GM19455 (cell line): Measurements from ENCODE around the gene IZUMO4.

ENCODE experiments used
- ATAC-seq: cut with Tn5 transposase; IDR thresholded peaks from one replicate; pipeline ENCODE4 v1.9.1; 2021; ENCODE audit not compliant: unreplicated experiment

Gene IZUMO4

DNA sequence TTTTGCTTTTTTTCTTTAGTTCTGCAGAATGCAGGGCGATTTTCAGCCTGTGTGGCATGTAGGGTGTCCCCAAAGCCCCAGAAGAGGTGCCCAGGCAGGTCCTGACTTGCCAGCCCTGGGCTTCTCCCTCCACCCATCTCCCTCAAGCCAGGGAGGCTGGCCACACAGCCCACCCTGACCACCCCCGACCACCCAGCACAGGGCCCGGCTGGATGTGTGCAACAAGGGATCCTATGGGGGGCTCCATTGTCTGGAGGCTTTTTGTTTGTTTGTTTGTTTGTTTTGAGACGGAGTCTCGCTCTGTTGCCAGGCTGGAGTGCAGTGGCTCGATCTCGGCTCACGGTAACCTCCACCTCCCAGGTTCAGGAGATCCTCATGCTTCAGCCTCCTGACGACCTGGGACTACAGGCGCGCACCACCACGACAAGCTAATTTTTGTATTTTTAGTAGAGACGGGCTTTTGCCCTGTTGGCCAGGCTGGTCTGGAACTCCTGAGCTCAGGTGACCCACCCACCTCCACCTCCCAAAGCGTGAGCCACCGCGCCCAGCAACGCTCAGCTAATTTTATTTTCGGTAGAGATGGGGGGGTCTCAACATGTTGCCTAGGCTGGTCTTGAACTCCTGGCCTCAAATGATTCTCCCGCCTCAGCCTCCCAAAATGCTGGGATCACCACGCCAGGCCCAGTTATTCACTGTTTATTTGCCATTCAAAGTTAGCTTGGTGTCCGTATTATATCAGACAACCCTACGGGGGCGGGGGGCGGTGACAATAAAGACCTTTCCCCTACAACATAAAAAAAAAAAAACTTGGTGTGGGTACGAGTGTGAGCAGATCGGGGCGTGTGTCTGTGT, 37.9 kb upstream of the IZUMO4 start:
- ATAC-seq, result no peak

DNA sequence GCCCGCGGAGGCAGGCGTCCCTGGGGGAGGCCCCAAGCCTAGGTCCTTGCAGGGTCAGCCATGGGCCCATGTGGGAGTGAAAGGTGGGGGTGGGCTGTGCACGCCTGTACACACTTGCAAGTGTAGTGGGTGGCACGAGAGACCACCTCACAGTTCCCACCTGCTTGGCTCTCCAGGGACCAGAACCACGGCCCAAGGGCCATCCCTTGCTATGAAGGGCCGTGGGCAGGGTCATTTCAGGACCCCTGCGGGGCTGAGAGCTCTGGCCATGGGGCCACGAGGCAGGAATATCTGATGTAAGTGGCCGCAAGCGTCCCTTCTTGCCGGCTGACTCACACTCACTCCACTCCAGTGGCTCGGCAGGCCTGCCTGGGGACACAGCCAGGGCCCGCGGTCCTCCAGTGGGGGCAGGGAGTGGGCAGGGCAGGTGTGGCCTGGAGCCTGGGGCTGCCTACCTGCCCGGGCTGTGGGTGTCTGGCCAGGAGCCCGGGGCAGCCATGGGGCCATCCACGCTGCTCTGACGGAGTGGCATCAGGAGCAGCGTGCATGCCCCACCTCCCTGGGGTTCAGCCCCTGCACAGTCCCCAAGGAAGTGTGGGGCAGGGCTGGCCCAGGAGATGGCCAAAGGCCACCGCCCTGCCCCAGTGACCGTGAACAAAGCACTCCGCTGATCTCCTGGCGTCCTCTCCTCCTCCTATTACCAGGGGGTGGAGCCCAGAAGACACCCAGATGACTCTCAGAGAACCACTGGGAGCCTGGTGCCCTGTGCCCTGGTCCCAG, 37.1 kb upstream of the IZUMO4 start:
- ATAC-seq, result no peak

DNA sequence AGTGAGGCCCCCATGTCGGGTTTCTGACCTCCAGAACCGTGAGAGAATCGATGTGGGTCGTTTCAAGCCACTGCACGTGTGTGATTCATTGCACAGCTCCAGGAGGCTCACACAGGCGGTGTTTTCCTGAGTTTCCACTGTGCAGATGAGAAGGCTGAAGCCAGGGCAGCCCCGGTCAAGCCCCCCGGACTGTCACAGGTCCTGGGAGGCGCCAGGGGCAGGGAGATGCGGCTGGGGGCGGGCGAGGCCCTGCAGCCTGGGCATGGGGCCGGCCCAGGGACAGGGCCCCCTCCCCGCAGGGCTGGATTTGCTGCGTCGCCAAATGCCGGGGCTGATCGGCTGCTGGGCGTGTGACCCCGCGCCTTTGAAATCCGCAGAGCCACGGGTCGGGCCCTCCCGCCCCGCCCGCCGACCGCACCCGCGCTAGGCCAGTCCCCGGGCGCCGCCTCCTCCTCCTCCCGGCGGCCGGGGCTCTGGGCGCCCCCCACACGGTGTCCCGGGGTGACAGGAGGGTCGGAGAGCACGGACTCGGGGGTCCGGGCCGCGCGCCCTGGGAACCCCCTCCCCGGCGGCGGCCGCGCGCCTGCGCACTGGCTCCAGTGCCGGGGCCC, 35.7 kb upstream of the IZUMO4 start:
- peak; percentile 23 for ATAC-seq

DNA sequence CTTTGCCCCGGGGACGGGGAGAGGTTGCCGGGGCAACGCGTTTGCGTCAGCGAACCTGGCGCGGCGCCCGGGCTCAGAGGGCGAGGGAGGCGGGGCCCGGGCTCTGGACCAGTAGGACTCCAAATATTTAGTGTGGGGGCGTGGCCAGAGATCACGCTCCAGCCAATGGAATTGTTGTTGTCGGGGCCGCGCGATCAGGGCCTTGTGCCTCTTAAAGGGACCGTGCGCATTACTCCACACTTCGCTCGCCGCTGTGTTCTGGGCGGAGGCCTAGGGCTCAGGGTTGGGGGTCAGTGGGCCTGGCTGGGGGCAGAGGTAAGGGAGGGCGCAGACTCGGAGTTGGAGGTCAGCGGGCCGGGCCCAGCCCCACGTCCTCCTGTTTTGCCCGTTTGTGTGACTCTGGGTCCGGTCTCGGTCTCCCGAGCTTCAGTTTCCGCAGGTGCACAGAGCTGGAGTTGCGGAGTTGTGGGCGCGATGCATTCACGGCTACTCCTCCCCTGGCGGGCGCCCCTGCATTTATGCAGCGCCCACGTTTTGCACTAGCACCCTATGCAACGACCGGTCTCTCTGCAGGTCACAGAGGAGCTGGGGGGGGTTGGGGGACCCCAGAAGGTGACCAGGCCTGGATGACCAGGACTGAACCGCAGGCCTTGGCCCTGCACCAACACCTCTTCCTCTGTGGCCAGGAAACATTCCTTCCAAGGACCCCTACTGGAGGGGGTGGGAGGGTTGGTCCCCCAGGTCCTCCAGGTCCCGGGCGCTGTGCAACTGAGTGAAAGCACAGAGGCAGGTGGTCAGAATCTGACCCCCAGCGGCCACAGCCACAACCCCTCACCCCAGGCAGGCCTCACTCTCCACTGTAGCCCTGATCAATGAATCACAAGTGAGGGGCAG, 35.0 kb upstream of the IZUMO4 start:
- peak; percentile 75 for ATAC-seq

- ATAC-seq, result no peak
These were observed 34.4 kb upstream of the IZUMO4 start for GRCh38 chr19:2062389-2062729.

- ATAC-seq, result no peak
These were observed 33.9 kb upstream of the IZUMO4 start for GRCh38 chr19:2062770-2063169.

DNA sequence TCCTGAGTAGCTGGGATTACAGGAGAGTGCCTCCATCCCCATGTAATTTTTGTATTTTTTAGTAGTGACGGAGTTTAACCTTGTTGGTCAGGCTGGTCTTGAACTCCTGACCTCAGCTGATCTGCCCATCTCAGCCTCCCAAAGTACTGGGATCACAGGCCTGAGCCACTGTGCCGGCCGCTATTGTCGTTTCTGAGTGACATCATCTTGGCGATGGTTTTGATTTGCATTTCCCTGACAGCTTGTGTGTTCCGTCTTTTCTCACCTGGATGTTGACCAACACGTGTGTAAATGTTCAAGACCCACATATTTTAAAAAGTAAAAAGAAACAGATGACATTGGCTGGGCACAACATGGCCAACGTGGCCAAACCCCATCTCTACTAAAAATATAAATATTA, 32.9 kb upstream of the IZUMO4 start:
- ATAC-seq, result no peak

GRCh38 chr19:2064395-2064787, 32.3 kb upstream of the IZUMO4 start:
- ATAC-seq, result no peak

DNA sequence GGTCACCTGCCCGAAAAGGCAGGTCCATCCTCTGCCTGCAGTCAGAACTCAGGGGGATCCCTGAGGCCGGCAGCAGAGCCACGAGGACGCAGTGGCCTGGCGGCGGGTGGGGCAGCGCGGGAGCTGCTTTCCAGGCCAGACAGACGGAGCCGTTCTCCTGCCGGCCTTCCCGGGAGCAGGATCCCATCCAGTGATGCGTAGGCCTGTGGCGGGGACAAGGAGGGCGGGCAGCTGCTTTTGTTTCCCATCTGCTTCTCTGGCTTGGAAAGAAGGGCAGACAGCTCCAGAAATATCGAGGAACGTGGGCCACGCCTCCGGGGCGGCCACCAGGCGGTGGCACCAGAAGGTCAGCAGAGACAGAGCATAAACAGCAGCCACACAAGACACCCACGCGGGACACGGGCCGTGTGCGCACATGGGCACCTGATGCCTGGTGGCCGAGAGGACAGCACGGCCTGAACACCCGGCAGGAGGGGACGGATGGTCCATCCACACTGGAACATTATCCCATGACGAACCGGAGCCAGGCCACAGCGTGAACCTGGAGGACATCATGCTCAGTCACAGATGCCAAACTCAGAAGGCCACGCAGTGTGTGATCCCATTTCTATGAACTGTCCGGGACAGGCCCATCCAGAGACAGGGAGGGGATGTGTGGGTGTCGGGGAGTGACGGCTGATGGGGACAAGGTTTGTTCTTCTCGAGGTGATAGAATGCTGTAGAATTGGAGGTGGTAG, 31.8 kb upstream of the IZUMO4 start:
- ATAC-seq, result no peak

GRCh38 chr19:2070436-2070827, 26.3 kb upstream of the IZUMO4 start:
- ATAC-seq, result no peak

- ATAC-seq, result no peak
These were observed 25.6 kb upstream of the IZUMO4 start for GRCh38 chr19:2070986-2071673.

GRCh38 chr19:2072757-2073551, 23.8 kb upstream of the IZUMO4 start:
- ATAC-seq, result no peak

DNA sequence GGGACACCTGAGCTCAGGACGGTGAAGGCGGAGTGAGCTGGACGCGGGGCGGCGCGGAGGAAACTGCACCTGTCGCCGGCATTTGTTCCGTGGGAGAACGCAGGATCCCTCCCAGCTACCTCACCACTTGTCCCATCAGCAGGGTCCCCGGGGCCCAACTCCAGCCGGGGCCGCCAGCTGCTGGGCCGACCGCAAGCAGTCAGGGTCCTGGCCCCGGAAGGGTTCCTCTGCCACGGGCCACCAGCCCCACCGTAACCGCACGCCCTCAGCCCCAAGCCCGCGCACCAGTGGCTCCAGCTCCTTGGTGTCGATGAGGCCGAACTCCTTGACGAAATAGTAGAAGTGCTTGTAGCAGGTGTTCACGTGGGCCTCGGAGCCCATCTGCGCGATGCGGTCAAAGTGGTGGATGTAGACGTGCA, 20.2 kb upstream of the IZUMO4 start:
- no peak for ATAC-seq

GRCh38 chr19:2077398-2077797, 19.3 kb upstream of the IZUMO4 start:
- no peak for ATAC-seq

- no peak for ATAC-seq
These were observed 18.7 kb upstream of the IZUMO4 start for GRCh38 chr19:2077833-2078619.

GRCh38 chr19:2079076-2079864, 17.4 kb upstream of the IZUMO4 start:
- ATAC-seq, result no peak

DNA sequence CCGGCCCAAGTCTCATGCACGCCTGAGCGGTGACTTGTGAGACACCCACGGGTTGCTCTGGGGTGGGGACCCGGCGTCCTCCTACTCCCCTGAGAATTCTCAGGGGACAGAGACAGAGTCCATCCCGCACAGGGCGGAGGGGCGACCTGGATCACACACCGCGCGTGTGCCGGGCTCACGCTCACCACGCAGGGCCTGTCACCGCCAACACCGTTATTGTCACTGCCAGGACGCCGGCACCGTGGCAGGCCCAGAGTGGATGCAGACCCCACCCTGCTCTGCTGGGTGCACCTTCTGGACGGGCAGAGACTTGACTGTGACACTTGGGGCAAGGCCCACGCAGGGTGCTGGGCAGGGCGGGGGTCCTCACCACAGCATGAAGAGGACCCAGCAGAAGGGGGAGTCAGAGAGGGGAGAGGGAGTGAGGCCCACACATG, 16.8 kb upstream of the IZUMO4 start:
- ATAC-seq, result no peak
